ENCODE measurements around the gene DPYD. TPM values are rescaled to one million over a fixed set of nuclear protein-coding genes. Genes with fewer than 3 reads are reported as not detected.
A peak's percentile ranks its signal among the peaks of the same experiment; 100 is the strongest.

The DPYD gene
- polyA plus RNA-seq, 1 of the 3 experiments (the other 2 are of a cell fraction), result 23.0 TPM

- TF ChIP-seq TCF12 (IDR thresholded peaks at IDR 0.05) (peak; percentile 84), FOXJ3 (CRISPR knock-in tag; IDR thresholded peaks at IDR 0.05) (no peak), GATA2 (CRISPR knock-in tag; IDR thresholded peaks at IDR 0.05) (no peak), SMC3 (IDR thresholded peaks at IDR 0.05; ENCODE audit: low read depth, low read length) (no peak), CTCF (IDR thresholded peaks at IDR 0.05) (no peak), CHD2 (IDR thresholded peaks at IDR 0.05; ENCODE audit: low read length, partially characterized antibody) (no peak), TAF1 (IDR thresholded peaks at IDR 0.05; ENCODE audit: borderline replicate concordance, low read depth, low read length) (no peak), PBX3 (IDR thresholded peaks at IDR 0.05) (peak; percentile 77), IRF3 (IDR thresholded peaks at IDR 0.05; ENCODE audit: low read depth, low read length) (no peak), NRF1 (IDR thresholded peaks at IDR 0.05; ENCODE audit: low read depth, low read length) (no peak), JUND (IDR thresholded peaks at IDR 0.05) (peak; percentile 73), MAX (IDR thresholded peaks at IDR 0.05; ENCODE audit: low read depth) (peak; percentile 66)
Observed at GRCh38 chr1:97144527-97144926, 776.3 kb downstream of the DPYD start (continued).

GRCh38 chr1:97143236-97143882, 777.5 kb downstream of the DPYD start:
- H3K9me2 ChIP-seq, result no peaks in the 10 kb centered on the region
- H3K9ac ChIP-seq, result no peak overlapping the region
- ChIA-PET CTCF (no interaction called here), POLR2A (no interaction called here)
- 79% methylated on average over 2 of the region's 2 CpGs for WGBS (ENCODE audit: low lambda C conversion rate)
- H3K4me2 ChIP-seq, result peak overlapping the region; percentile 3; the same call in 1 of the 2 replicates
- H3K4me1 ChIP-seq (ENCODE audit: control insufficient read depth in 1 of 2, insufficient read depth in 2 of 2, low read depth in 1 of 2, low read length in 1 of 2), result peaks cover 22 to 25% of the 10 kb centered on the region in 2 experiments; a peak in 3 of 4 replicates
- peaks cover 24% of the 10 kb centered on the region for H3F3A ChIP-seq (replicated peaks; ENCODE audit: insufficient read depth)
- H3K27ac ChIP-seq (ENCODE audit: low read depth in 2 of 2, low read length in 1 of 2), result peak overlapping the region; percentile 76 to 78; a peak in 3 of 4 replicates
- no peak for DNase-seq
- TF ChIP-seq MAX (IDR thresholded peaks at IDR 0.05; ENCODE audit: low read depth) (no peak), ELF1 (IDR thresholded peaks at IDR 0.05) (no peak), TCF12 (IDR thresholded peaks at IDR 0.05) (peak; percentile 40), NFIC (IDR thresholded peaks at IDR 0.05; ENCODE audit: borderline replicate concordance) (peak; percentile 25; the same call in 1 of the 2 replicates), FOSL2 (IDR thresholded peaks at IDR 0.05; ENCODE audit: borderline replicate concordance, low read depth) (peak; percentile 52), JUND (IDR thresholded peaks at IDR 0.05) (peak; percentile 27; the same call in 1 of the 2 replicates), SMC3 (IDR thresholded peaks at IDR 0.05; ENCODE audit: low read depth, low read length) (no peak), EP300 (IDR thresholded peaks at IDR 0.05; ENCODE audit: borderline replicate concordance in 1 of 2, low read depth in 1 of 2, low read length in 1 of 2) (0 out of 4 replicates have a peak, but pooled peaks of 1 of the 2 experiments have one; percentile 9), RCOR1 (IDR thresholded peaks at IDR 0.05; ENCODE audit: low read length) (0 out of 2 replicates have a peak, but pooled peaks have one; percentile 12)
- no peaks in the 10 kb centered on the region for H3K9me3 ChIP-seq
- no peaks in the 10 kb centered on the region for H3K27me3 ChIP-seq (ENCODE audit: insufficient read depth)
- H2AFZ ChIP-seq (ENCODE audit: low read depth), result no peak overlapping the region
- H3K36me3 ChIP-seq (replicated peaks in 1 of 2; ENCODE audit: control insufficient read depth in 1 of 2, insufficient read depth in 2 of 2, low read length in 1 of 2), result no peaks in the 10 kb centered on the region
- no peaks in the 10 kb centered on the region for H3K79me2 ChIP-seq (ENCODE audit: insufficient read depth)
- no peak overlapping the region for H3K4me3 ChIP-seq (ENCODE audit: low read depth in 2 of 2, low read length in 1 of 2)
- H4K20me1 ChIP-seq (ENCODE audit: insufficient read depth), result no peaks in the 10 kb centered on the region
